NCI-H2171 treated with DMSO at 0.1 percent for 48 hours (cell line): ENCODE measurements around the gene MYO18B.

Experiments used
- DNase-seq: peaks from one replicate; lab custom pipeline; 2025; lab: John Stamatoyannopoulos, UW

Gene MYO18B

GRCh38 chr22:25777411-25777810 is 35.4 kb downstream of the MYO18B start:
- DNase-seq: no peak

GRCh38 chr22:25777870-25778269 is 35.9 kb downstream of the MYO18B start:
- DNase-seq: peak; percentile 47

GRCh38 chr22:25779426-25779825 is 37.4 kb downstream of the MYO18B start:
- DNase-seq: no peak

GRCh38 chr22:25779890-25780289 is 37.9 kb downstream of the MYO18B start:
- DNase-seq: no peak

GRCh38 chr22:25780673-25781072 is 38.7 kb downstream of the MYO18B start:
- no peak for DNase-seq

GRCh38 chr22:25781801-25782200 is 39.8 kb downstream of the MYO18B start:
- DNase-seq: no peak

- DNase-seq: no peak
These were observed 40.8 kb downstream of the MYO18B start for GRCh38 chr22:25782831-25783230.

- DNase-seq: no peak
These were observed 41.9 kb downstream of the MYO18B start for GRCh38 chr22:25783856-25784255.

- DNase-seq: no peak
These were observed 44.2 kb downstream of the MYO18B start for GRCh38 chr22:25786165-25786564.

- DNase-seq: no peak
These were observed 49.6 kb downstream of the MYO18B start for GRCh38 chr22:25791556-25791955.

- DNase-seq: no peak
These were observed 53.5 kb downstream of the MYO18B start for GRCh38 chr22:25795478-25795877.

GRCh38 chr22:25797498-25798290 is 55.7 kb downstream of the MYO18B start:
- DNase-seq: peak; percentile 29

- no peak for DNase-seq
These were observed 58.8 kb downstream of the MYO18B start for GRCh38 chr22:25800766-25801165.

GRCh38 chr22:25802018-25802417 is 60.0 kb downstream of the MYO18B start:
- DNase-seq: no peak

GRCh38 chr22:25804676-25805075 is 62.7 kb downstream of the MYO18B start:
- DNase-seq: no peak

GRCh38 chr22:25806579-25806978 is 64.6 kb downstream of the MYO18B start:
- no peak for DNase-seq

- DNase-seq: no peak
These were observed 72.7 kb downstream of the MYO18B start for GRCh38 chr22:25814685-25815084.

- DNase-seq: no peak
These were observed 73.6 kb downstream of the MYO18B start for GRCh38 chr22:25815561-25815960.

- DNase-seq: no peak
These were observed 74.6 kb downstream of the MYO18B start for GRCh38 chr22:25816522-25817059.

GRCh38 chr22:25817092-25817943 is 75.3 kb downstream of the MYO18B start:
- DNase-seq: no peak

- no peak for DNase-seq
These were observed 76.6 kb downstream of the MYO18B start for GRCh38 chr22:25818541-25818940.

GRCh38 chr22:25822344-25822743 is 80.4 kb downstream of the MYO18B start:
- no peak for DNase-seq

GRCh38 chr22:25823276-25823675 is 81.3 kb downstream of the MYO18B start:
- DNase-seq: no peak
